Inferior parietal cortex (tissue), 1 donor: ENCODE measurements around the gene CNIH2.
"Not testable (repeated sequence)": the region's sequence is repeated elsewhere in the genome, so short reads cannot be mapped to it uniquely, and the experiment has no call there.

ENCODE experiments used
- DNase-seq: peaks from one replicate; pipeline ENCODE4 v3.0.0-alpha.2; 2016; ENCODE audit errors: extremely low spot score

Gene CNIH2

DNA sequence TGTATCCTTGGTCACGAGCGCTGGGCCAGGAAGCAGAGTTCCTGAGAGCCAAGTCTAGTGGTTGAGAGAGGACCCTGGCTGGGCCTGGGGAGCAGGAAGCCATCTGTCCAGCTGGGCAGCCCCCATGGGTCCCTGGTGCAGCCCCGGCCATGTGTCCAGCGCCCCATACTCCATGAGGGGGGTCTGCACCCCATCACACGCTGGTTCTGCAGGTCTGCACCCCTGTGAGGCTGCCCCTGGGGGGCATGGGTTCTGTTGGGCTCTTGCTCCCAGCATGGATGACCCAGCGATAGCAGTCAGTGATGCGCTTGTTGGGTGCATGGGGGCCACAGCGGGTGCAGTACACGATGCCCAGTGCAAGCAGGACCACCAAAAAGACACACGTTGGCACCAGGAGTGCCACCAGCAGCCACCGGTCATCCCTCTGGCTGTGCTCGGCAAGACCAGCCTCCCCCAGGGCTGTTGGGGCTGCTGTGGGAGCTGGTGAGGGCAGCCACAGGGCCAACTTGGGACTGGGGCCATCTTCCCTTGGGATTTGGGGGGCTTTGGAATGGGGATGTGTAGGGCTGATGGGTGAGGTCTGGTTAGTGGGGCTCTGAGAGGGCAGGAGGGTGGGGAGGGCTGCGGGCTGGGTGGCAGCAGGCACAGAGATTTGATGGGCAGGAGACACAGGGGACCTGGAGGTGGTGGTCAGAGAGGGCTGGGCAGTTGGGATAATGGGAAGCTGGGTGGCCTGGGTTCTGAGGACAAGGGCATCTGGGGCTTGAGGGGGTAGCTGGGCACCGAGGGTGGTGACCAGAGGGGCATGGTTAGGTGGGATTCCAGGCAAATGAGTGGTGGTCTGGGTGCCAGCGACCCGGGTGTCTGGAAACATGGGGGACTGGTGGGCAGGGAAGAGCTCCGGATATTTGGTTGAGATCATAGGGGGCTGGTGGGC, 36.9 kb downstream of the CNIH2 start:
- DNase-seq, result no peak

DNA sequence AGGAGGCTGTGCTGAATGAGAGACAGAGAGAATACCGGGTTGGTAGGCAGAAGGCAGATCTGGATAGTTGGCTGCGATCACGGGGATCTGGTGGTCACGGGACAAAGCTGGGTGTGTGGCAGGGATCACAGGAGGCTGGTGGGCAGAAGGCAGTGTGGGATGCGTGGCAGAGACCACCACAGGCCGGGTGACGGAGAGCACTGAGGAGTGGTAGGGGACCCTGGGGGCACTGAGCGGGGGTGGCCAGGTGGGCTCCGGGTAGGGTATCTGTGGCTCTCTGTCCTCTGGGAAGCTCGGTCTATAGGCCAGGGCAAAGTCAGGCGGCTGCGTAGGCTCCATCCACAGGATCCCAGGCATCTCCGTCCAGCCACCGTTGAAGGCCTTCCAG, 37.5 kb downstream of the CNIH2 start:
- DNase-seq, result no peak

DNA sequence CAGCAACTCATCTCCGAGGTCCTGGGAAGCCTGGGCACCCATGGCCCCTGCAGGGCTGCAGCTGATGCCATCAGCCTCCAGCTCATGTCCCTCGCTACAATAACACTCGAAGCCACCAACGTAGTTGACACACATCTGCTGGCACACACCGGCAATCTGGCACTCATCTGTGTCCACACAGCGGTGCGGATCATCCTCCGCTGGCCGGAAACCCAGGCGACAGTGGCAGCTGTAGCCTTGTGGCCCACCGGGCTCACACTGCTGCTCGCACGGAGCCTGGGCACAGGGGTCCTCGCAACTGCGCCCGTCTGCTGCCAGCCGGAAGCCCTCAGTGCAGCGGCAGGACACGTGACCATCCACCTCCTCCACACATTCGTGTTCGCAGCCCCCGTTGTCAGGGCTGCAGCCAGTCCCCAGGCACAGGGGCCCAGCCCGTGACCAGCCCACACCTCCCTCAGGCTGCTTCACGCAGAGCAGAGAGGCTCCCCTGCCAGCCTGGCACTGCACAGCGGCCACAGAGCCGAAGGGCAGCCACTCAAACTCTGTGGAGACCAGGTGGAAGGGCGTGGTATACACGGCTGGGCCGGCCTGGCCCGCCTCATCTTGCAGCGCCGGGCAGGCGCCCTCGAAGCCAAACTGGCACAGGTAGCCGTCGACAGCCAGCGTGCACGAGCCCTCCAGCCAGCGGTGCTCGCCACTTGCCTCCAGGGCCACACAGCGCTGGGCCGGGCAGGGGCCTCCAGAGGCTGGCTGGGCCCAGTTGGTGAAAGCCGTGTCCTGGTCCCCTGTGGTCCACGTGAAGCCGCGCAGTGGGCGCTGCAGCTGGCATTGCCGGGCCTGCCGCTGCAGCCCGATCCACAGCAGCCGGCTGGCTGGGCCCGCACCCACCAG, 38.2 kb downstream of the CNIH2 start:
- no peak for DNase-seq

DNA sequence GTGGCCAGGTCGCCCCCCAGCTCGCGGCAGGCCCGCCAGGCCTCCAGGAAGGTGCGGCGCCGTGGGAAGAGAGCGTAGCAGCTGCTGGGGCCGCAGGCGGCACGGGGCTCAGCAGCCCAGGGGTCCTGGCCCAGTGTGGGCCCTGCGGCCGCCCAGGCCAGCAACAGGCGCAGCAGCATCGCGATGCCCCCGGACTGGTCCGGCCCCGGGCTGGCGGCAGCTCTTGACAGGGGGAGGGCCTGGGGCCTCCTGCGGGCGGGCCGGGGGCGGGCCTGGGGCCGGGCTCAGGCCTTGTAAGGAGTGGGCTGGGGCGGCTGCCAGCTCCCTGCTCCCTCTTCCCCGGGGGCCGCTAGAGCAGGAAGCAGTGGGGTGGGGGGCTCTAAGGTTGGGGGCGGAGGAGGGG, 38.9 kb downstream of the CNIH2 start, which contains the start of gene CD248:
TSS of gene CD248 (minus strand) at position 196 of the 403 bp plus-strand sequence. CDS start at position 179, 17 bp downstream.
- no peak for DNase-seq

- DNase-seq, result no peak
Observed at GRCh38 chr11:66317322-66317722, 39.3 kb downstream of the CNIH2 start.

GRCh38 chr11:66317723-66318599, 40.0 kb downstream of the CNIH2 start:
- DNase-seq, result no peak

GRCh38 chr11:66318600-66318970, 40.6 kb downstream of the CNIH2 start:
- DNase-seq, result no peak

GRCh38 chr11:66320289-66320688, 42.3 kb downstream of the CNIH2 start:
- DNase-seq, result not testable (repeated sequence)

DNA sequence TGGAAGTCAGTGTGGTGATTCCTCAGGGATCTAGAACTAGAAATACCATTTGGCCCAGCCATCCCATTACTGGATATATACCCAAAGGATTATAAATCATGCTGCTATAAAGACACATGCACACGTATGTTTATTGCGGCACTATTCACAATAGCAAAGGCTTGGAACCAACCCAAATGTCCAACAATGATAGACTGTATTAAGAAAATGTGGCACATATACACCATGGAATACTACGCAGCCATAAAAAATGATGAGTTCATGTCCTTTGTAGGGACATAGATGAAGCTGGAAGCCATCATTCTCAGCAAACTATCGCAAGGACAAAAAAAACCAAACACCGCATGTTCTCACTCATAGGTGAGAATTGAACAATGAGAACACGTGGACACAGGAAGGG, 42.8 kb downstream of the CNIH2 start:
- not testable (repeated sequence) for DNase-seq

DNA sequence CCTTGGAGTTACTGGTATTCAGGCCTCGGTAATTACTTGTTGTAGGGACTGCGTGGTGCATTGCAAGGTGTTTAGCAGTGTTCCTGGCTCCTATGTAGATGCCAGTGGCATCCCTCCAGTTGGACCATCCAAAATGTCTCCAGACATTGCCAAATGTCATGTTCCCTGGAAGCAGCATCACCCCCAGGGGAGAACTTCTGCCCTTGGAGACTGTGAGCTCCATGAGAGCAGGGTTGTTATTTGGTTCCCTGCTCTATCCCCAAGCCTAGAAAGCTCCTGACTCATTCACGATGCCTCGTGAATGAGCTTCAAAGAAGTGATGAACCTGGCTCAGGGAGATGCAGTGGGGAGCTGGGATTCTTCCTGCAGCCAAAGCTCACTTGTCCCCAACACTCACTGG, 43.6 kb downstream of the CNIH2 start:
- no peak for DNase-seq

- no peak for DNase-seq
Observed at GRCh38 chr11:66322732-66323427, 44.9 kb downstream of the CNIH2 start.

DNA sequence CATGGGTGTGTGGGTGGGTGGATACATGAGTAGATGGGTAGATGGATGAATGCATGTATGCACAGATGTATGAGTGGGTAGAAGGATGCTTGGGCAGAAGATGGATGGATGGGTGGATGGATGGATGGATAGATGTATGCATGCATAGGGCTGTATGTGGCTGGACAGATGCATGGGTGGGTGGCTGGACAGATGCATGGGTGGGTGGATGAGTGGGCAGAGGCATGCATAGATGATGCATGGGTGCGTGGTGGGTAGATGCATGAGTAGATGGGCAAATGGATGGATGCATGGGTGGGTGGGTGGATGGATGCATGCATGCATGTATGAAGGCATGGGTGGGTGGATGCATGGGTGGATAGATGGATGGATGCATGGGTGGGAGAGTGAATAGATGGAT, 45.7 kb downstream of the CNIH2 start:
- no peak for DNase-seq

DNA sequence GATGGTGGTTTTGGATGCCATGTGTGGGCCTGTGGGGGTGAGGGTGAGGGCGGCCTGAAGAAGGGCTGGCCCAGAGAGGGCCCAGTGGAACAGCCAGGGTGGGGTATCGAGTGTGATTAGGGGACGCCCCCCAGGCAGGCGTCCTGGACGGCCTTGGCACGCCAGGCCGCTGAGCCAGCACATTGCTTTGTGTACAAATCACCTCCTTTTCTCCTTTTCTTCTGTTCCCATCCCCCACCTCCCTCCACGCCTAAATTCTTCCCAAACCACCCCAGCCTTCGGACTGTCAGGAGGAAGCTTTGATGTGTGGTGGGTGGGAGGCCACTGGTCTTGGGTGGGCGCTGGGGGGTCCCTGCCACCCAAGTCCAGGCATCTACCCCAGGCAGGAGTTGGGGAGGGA, 46.7 kb downstream of the CNIH2 start:
- DNase-seq, result no peak

DNA sequence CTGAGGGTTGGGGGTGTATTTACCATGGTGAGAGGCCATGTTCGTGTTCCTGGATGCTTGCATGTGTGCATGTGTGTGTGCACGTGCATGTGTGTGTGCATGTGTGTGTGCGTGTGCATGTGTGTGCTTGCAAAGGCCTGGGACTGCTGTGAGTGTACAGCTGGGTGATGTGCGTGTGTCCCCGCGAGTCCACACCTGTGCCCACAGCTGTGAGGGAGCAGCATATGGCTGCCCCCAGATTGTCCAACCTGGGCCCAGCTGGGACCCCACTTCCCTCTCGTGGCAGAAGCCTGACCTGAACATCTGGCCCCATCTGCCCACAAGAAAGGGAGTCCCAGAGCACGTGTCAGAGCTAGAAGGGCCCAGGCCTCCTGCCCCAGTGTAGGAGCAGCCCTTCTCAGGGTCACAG, 47.3 kb downstream of the CNIH2 start:
- DNase-seq, result no peak

DNA sequence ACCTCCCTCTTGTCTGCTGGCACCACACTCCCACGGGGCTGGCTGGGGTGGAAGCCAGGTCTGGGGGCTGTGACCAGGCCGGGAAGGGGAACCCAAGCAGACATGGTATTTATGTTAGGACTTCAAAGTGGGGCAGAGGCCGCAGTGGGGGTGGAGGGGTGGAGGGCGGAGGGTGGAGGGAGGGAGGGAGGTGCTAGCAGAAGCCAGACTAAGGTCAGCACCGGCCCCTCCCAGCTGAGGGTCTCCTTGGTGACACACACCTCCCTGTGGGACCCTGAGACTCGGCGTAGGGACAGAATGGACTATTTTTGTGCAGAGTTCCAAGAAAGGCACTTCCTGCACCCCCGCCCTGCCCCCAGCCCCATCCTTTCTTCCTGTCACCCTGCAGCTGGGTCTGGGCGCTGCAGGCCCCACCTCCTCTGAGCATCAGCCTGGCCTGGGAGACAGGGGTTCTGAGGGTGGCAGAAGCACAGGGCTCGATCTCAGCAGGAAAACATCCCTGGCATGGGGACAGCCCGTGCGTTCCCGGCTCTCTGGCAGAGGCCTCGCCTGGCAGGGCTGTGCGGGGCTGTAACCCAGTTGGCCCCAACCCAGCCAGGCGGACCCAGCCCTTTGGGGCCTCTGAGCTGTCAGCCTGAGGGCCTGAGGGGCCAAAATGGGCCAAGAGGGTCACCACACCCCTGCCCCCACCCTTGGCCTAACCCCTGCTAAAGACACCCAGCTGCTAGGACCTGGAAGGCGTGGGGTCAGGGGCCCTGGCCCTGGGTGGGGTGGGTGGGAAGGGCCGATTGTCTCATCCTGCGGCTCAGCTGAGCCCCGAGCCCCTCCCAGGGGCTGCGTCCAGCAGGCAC, 48.5 kb downstream of the CNIH2 start:
- no peak for DNase-seq

DNA sequence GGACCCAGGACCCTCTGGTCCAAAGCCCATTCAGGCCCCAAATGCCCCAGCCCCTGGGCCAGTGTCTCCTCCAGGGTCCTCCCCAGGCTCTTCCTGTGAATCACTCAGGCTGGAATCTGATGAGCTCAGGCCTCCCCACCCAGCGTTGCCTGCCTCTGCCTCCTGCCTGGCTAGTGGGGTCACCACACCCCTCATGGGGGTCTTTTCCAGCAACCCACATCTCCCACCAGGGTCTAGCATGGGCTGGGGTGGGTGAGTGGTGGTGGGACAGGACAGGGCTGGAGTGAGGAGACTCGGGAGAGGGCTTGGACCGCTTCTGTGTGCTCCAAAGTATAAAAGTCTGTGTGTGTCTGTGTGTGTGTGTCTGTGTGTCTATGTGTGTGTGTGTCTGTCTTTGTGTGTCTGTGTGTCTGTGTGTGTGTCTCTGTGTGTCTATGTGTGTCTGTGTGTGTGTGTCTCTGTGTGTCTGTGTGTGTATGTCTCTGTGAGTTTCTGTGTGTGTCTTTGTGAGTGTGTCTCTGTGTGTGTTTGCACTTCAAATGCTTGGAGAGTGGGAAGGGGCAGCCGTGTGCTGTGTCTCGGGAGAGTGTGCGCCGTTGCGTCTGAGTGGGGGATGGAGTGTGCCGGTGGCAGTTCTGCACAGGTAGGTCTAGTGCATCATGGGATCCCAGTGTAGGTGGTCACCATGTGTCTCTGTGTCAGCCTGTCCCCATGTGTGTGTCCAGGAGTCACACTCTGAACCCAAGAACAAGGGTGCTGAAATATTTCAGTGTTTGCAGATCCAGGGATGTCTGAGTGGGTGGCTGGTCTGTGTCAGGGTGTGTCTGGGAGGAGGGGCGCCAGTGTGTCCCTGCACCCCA, 49.4 kb downstream of the CNIH2 start:
- DNase-seq, result no peak

- DNase-seq, result no peak
Observed at GRCh38 chr11:66328031-66328301, 50.0 kb downstream of the CNIH2 start.

DNA sequence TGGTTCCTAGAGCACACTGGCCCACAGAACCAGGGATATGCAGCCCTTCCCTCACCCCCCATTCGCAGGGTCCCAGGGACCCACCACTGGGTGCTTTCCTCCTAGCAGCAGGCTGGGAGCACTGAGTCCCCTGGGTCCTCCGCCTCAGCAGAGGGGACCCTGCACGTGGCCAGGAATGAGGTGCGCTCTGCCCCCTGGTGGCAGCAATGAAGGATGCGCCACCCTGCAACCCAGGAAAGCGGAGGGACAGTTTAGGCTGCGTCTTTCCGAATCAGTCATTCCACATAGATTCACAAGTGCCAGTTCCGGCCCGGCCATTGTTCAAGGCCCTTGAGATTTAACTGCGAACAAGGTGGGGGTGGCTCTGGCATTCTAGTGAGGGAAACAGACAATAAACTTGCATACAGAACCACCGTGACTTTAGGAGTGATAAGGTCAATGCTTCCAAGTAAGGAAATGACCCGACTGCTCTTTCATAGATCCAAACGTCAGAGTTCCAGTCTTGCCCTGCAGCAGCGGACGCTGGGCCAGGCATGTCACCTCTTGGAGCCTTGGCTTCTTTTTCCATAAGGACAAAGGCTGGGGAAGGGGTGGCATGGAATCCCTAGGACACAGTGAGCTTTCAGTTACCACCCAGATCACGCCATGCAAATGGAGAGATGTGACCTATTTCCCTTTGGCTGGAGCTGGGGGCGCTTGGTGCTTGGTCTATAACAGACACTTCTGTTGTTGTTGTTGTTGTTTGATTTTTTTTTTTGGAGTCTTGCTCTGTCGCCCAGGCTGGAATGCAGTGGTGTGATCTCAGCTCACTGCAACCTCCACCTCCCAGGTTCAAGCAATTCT, 50.5 kb downstream of the CNIH2 start:
- peak; percentile 83 for DNase-seq
